ENCODE measurements around the gene ARHGAP1. TPM values are rescaled to one million over a fixed set of nuclear protein-coding genes. Genes with fewer than 3 reads are reported as not detected.
"Not testable (repeated sequence)": the region's sequence is repeated elsewhere in the genome, so short reads cannot be mapped to it uniquely, and the experiment has no call there.

ARHGAP1 gene
- total RNA-seq, 1 donor from 2014 or later = 138 TPM

GRCh38 chr11:46723359-46723680, 22.9 kb upstream of the ARHGAP1 start:
- DNase-seq (ENCODE audit: low spot score) = no peak

- no peak for DNase-seq (ENCODE audit: low spot score)
Measured at GRCh38 chr11:46722566-46723358, 22.3 kb upstream of the ARHGAP1 start.

GRCh38 chr11:46721286-46721685, 20.9 kb upstream of the ARHGAP1 start:
- no peak for DNase-seq (ENCODE audit: low spot score)

- DNase-seq (ENCODE audit: low spot score) = no peak
Measured at GRCh38 chr11:46719543-46720218, 19.3 kb upstream of the ARHGAP1 start.

GRCh38 chr11:46719048-46719542, 18.7 kb upstream of the ARHGAP1 start, which contains the start of gene F2:
Gene F2, plus strand, starts transcription at chr11:46719213. Its CDS starts 23 bp downstream, at chr11:46719236.
- DNase-seq (ENCODE audit: low spot score) = peak; percentile 53

- peak; percentile 36 for DNase-seq (ENCODE audit: low spot score)
Measured at GRCh38 chr11:46718155-46719019, 18.0 kb upstream of the ARHGAP1 start.

GRCh38 chr11:46717825-46718154, 17.4 kb upstream of the ARHGAP1 start:
- not testable (repeated sequence) for DNase-seq (ENCODE audit: low spot score)

GRCh38 chr11:46712874-46713576, 12.6 kb upstream of the ARHGAP1 start:
- DNase-seq (ENCODE audit: low spot score) = no peak

GRCh38 chr11:46711303-46711702, 10.9 kb upstream of the ARHGAP1 start:
- DNase-seq (ENCODE audit: low spot score) = no peak

GRCh38 chr11:46710821-46711269, 10.4 kb upstream of the ARHGAP1 start:
- peak; percentile 58 for DNase-seq (ENCODE audit: low spot score)

GRCh38 chr11:46709351-46709750, 8.9 kb upstream of the ARHGAP1 start:
- DNase-seq (ENCODE audit: low spot score) = not testable (repeated sequence)

- DNase-seq (ENCODE audit: low spot score) = no peak
Measured at GRCh38 chr11:46706886-46707285, 6.5 kb upstream of the ARHGAP1 start.

- DNase-seq (ENCODE audit: low spot score) = no peak
Measured at GRCh38 chr11:46705070-46705688, 4.8 kb upstream of the ARHGAP1 start.

- DNase-seq (ENCODE audit: low spot score) = no peak
Measured at GRCh38 chr11:46701078-46701654, 747 bp upstream of the ARHGAP1 start.

- DNase-seq (ENCODE audit: low spot score) = no peak
Measured at GRCh38 chr11:46698597-46698996, 1.8 kb downstream of the ARHGAP1 start.

GRCh38 chr11:46697723-46698122, 2.7 kb downstream of the ARHGAP1 start:
- DNase-seq (ENCODE audit: low spot score) = no peak

GRCh38 chr11:46697303-46697702, 3.1 kb downstream of the ARHGAP1 start:
- DNase-seq (ENCODE audit: low spot score) = no peak

- peak; percentile 40 for DNase-seq (ENCODE audit: low spot score)
Measured at GRCh38 chr11:46696212-46696558, 4.2 kb downstream of the ARHGAP1 start.

GRCh38 chr11:46695345-46696211, 4.8 kb downstream of the ARHGAP1 start:
- no peak for DNase-seq (ENCODE audit: low spot score)

- DNase-seq (ENCODE audit: low spot score) = no peak
Measured at GRCh38 chr11:46694607-46695006, 5.8 kb downstream of the ARHGAP1 start.
